Endothelial cell of umbilical vein (primary cell): Measurements from ENCODE around the gene FBXO3.

Experiments used
- EZH2 ChIP-seq: IDR thresholded peaks from 2 replicates; pipeline ENCODE4 v1.6.1; 2012; ENCODE audit warnings: borderline replicate concordance, low read depth, mild to moderate bottlenecking, moderate library complexity, low read length, inconsistent platforms; ENCODE audit not compliant: severe bottlenecking
- FOS ChIP-seq: IDR thresholded peaks from 2 replicates; pipeline ENCODE4 v1.6.1; 2011; ENCODE audit warnings: mild to moderate bottlenecking, low read length, moderate library complexity, borderline replicate concordance; ENCODE audit not compliant: insufficient read depth
- TF ChIP-seq, protein P1 (sequence below), 2 donors: IDR thresholded peaks; 1 replicate in 1 of 2; 2 replicates in 1 of 2; pipeline ENCODE4 v1.5.1; 2011; ENCODE audit warnings: low read length in 2 of 2, mild to moderate bottlenecking in 2 of 2, moderate library complexity in 2 of 2, control low read depth in 1 of 2, inconsistent platforms in 1 of 2, low read depth in 1 of 2; ENCODE audit not compliant: insufficient read depth in 1 of 2; ENCODE audit errors: extremely low read depth in 1 of 2

DNA sequence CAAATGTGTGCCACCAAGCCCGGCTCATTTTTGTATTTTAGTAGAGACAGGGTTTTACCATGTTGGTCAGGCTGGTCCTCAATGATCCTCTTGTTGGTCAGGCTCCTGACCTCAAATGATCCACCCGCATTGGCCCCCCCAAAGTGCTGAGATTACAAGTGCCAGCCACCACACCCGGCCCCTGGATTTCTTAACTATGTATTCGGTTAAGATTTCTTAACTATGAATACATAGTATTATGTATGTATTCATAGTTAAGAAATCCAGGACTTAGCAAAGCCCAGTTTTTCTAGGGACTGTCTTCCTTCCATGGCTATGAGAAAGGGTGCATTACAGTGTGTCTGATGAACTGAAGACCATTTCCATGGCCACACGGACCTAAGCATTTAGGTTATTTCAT is 75.4 kb downstream of the FBXO3 start:
- TF ChIP-seq, protein P1, sequence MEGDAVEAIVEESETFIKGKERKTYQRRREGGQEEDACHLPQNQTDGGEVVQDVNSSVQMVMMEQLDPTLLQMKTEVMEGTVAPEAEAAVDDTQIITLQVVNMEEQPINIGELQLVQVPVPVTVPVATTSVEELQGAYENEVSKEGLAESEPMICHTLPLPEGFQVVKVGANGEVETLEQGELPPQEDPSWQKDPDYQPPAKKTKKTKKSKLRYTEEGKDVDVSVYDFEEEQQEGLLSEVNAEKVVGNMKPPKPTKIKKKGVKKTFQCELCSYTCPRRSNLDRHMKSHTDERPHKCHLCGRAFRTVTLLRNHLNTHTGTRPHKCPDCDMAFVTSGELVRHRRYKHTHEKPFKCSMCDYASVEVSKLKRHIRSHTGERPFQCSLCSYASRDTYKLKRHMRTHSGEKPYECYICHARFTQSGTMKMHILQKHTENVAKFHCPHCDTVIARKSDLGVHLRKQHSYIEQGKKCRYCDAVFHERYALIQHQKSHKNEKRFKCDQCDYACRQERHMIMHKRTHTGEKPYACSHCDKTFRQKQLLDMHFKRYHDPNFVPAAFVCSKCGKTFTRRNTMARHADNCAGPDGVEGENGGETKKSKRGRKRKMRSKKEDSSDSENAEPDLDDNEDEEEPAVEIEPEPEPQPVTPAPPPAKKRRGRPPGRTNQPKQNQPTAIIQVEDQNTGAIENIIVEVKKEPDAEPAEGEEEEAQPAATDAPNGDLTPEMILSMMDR (IDR thresholded peaks at IDR 0.05; ENCODE audit: extremely low read depth in 1 of 2, insufficient read depth in 1 of 2, low read depth in 1 of 2, low read length in 2 of 2), result no peak
- TF ChIP-seq FOS (no peak), EZH2 (no peak)
